ENCODE data around the gene GRHPR. TPM values are rescaled to one million over a fixed set of nuclear protein-coding genes. Genes with fewer than 3 reads are reported as not detected.

GRHPR gene
- total RNA-seq, 5 donors from 2014 or later (not counting 1 experiment from before 2014, with no cell fraction given): 33.3 to 63.8 (median 43.9) TPM

- peak in 1 of 4 experiments; percentile 11 for ATAC-seq (replicated peaks in 1 of 4)
- no peak overlapping the region for H3K27ac ChIP-seq (ENCODE audit: low read length)
- 94% methylated on average over 12 of the region's 17 CpGs for WGBS (ENCODE audit: insufficient coverage)
- Mint-ChIP-seq H3K27me3 (no peaks in the 10 kb centered on the region), H3K27ac (no peak overlapping the region), H3K9me3 (no peaks in the 10 kb centered on the region), H3K4me3 (no peak overlapping the region), H3K4me1 (peaks cover 0 to 11% (median 0%) of the 10 kb centered on the region in 3 donors), H3K36me3 (peaks cover 21% of the 10 kb centered on the region)
- H3K4me1 ChIP-seq (ENCODE audit: control insufficient read depth in 1 of 2, extremely low read depth in 1 of 2, insufficient read depth in 2 of 2, low read length in 2 of 2): peaks cover 0 to 9% of the 10 kb centered on the region in 2 experiments
- H3K4me3 ChIP-seq (ENCODE audit: control insufficient read depth in 1 of 2, extremely low read depth in 1 of 2, low read length in 1 of 2): no peak overlapping the region
- peaks cover 20 to 53% of the 10 kb centered on the region in 2 donors for H3K36me3 ChIP-seq (ENCODE audit: control insufficient read depth in 2 of 2, extremely low read depth in 1 of 2, insufficient read depth in 1 of 2, low read length in 1 of 2)
- ChIA-PET CTCF (no interaction called here), POLR2A (no interaction called here)
- H3K9me3 ChIP-seq: no peaks in the 10 kb centered on the region
- no peaks in the 10 kb centered on the region for H3K27me3 ChIP-seq (replicated peaks in 1 of 2; ENCODE audit: control insufficient read depth in 2 of 2, extremely low read depth in 1 of 2, insufficient read depth in 2 of 2, low read length in 1 of 2)
- DNase-seq: no peak
Measured at GRCh38 chr9:37429441-37430285, 7.2 kb downstream of the GRHPR start.

DNA sequence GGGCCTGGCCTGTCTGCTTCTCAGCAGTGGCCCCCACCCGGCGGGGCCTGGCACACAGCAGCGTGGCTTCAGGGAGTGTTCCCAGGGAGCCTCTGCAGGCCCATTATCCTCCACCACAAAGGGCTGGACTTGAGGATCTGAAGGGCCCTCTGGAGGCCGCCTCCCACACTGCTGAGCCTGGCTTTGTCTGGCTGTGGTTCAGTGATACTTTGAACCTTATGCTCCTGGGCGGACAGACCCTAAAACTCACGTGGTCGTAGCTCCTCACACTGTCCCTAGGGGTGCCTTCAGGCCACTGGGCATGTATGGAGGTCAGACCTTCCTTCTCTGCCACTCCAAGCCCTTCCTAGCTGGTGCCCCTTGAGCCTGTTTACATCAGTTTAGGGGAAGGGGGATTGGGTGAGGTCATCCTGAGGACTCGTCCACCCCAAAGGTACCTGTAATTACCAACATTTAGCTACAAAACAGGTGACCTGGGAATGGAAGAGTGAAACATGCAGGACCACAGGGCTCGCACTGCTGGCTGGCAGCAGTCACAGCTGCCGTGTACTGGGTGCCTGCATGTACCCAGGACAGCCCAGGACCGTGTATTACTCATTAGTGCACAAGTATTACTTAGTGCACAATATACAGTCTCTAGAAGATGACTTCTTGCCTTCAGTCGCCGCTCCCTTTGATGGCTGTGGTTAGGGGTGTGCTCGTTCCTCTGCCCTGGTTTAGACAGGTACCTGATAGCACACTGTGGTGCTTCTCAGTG, 8.5 kb downstream of the GRHPR start:
- peaks cover 17 to 59% of the 10 kb centered on the region in 2 donors for H3K36me3 ChIP-seq (ENCODE audit: control insufficient read depth in 2 of 2, extremely low read depth in 1 of 2, insufficient read depth in 1 of 2, low read length in 1 of 2)
- no peak overlapping the region for H3K4me3 ChIP-seq (ENCODE audit: control insufficient read depth in 1 of 2, extremely low read depth in 1 of 2, low read length in 1 of 2)
- ChIA-PET CTCF (no interaction called here), POLR2A (no interaction called here)
- H3K27ac ChIP-seq (ENCODE audit: low read length): no peak overlapping the region
- no peaks in the 10 kb centered on the region for H3K27me3 Mint-ChIP-seq
- H3K4me1 ChIP-seq (ENCODE audit: control insufficient read depth in 1 of 2, extremely low read depth in 1 of 2, insufficient read depth in 2 of 2, low read length in 2 of 2): no peaks in the 10 kb centered on the region
- peaks cover 19% of the 10 kb centered on the region for H3K36me3 Mint-ChIP-seq
- no peaks in the 10 kb centered on the region for H3K27me3 ChIP-seq (replicated peaks in 1 of 2; ENCODE audit: control insufficient read depth in 2 of 2, extremely low read depth in 1 of 2, insufficient read depth in 2 of 2, low read length in 1 of 2)
- no peak for DNase-seq
- H3K27ac Mint-ChIP-seq: no peak overlapping the region
- H3K9me3 Mint-ChIP-seq: no peaks in the 10 kb centered on the region
- peaks cover 0 to 6% (median 0%) of the 10 kb centered on the region in 3 donors for H3K4me1 Mint-ChIP-seq
- H3K9me3 ChIP-seq: no peaks in the 10 kb centered on the region
- no peak overlapping the region for H3K4me3 Mint-ChIP-seq
- WGBS (ENCODE audit: insufficient coverage): 92% methylated on average over 6 of the region's 14 CpGs
- ATAC-seq (replicated peaks in 1 of 4): no peak

- H3K36me3 Mint-ChIP-seq: peaks cover 16% of the 10 kb centered on the region
- H3K9me3 Mint-ChIP-seq: no peaks in the 10 kb centered on the region
- peaks cover 0 to 6% (median 0%) of the 10 kb centered on the region in 3 donors for H3K4me1 Mint-ChIP-seq
- peaks cover 12 to 61% of the 10 kb centered on the region in 2 donors for H3K36me3 ChIP-seq (ENCODE audit: control insufficient read depth in 2 of 2, extremely low read depth in 1 of 2, insufficient read depth in 1 of 2, low read length in 1 of 2)
- CTCF ChIA-PET: no interaction called here
- POLR2A ChIA-PET: no interaction called here
- H3K4me3 Mint-ChIP-seq: no peak overlapping the region
- 98% methylated on average over 3 of the region's 6 CpGs for WGBS (ENCODE audit: insufficient coverage)
- no peaks in the 10 kb centered on the region for H3K9me3 ChIP-seq
- H3K27ac ChIP-seq (ENCODE audit: low read length): no peak overlapping the region
- no peak overlapping the region for H3K4me3 ChIP-seq (ENCODE audit: control insufficient read depth in 1 of 2, extremely low read depth in 1 of 2, low read length in 1 of 2)
- no peaks in the 10 kb centered on the region for H3K27me3 Mint-ChIP-seq
- H3K27me3 ChIP-seq (replicated peaks in 1 of 2; ENCODE audit: control insufficient read depth in 2 of 2, extremely low read depth in 1 of 2, insufficient read depth in 2 of 2, low read length in 1 of 2): no peaks in the 10 kb centered on the region
- H3K27ac Mint-ChIP-seq: no peak overlapping the region
- no peak for ATAC-seq (replicated peaks in 1 of 4)
- DNase-seq: no peak
- H3K4me1 ChIP-seq (ENCODE audit: control insufficient read depth in 1 of 2, extremely low read depth in 1 of 2, insufficient read depth in 2 of 2, low read length in 2 of 2): no peaks in the 10 kb centered on the region
Measured at GRCh38 chr9:37432020-37432419, 9.5 kb downstream of the GRHPR start.

- no peak overlapping the region for H3K27ac ChIP-seq (ENCODE audit: low read length)
- Mint-ChIP-seq H3K9me3 (no peaks in the 10 kb centered on the region), H3K4me1 (peaks cover 0 to 6% (median under 1%) of the 10 kb centered on the region in 3 donors), H3K36me3 (peaks cover 18% of the 10 kb centered on the region), H3K4me3 (no peak overlapping the region), H3K27ac (no peak overlapping the region), H3K27me3 (no peaks in the 10 kb centered on the region)
- ATAC-seq (replicated peaks in 1 of 4) (no peak), DNase-seq (no peak)
- WGBS (ENCODE audit: insufficient coverage): 100% methylated on average over 3 of the region's 7 CpGs
- no peaks in the 10 kb centered on the region for H3K9me3 ChIP-seq
- CTCF ChIA-PET: no interaction called here
- no peaks in the 10 kb centered on the region for H3K27me3 ChIP-seq (replicated peaks in 1 of 2; ENCODE audit: control insufficient read depth in 2 of 2, extremely low read depth in 1 of 2, insufficient read depth in 2 of 2, low read length in 1 of 2)
- H3K36me3 ChIP-seq (ENCODE audit: control insufficient read depth in 2 of 2, extremely low read depth in 1 of 2, insufficient read depth in 1 of 2, low read length in 1 of 2): peaks cover 13 to 60% of the 10 kb centered on the region in 2 donors
- H3K4me3 ChIP-seq (ENCODE audit: control insufficient read depth in 1 of 2, extremely low read depth in 1 of 2, low read length in 1 of 2): no peak overlapping the region
- POLR2A ChIA-PET: no interaction called here
- no peaks in the 10 kb centered on the region for H3K4me1 ChIP-seq (ENCODE audit: control insufficient read depth in 1 of 2, extremely low read depth in 1 of 2, insufficient read depth in 2 of 2, low read length in 2 of 2)
Measured at GRCh38 chr9:37433867-37434371, 11.4 kb downstream of the GRHPR start.

DNA sequence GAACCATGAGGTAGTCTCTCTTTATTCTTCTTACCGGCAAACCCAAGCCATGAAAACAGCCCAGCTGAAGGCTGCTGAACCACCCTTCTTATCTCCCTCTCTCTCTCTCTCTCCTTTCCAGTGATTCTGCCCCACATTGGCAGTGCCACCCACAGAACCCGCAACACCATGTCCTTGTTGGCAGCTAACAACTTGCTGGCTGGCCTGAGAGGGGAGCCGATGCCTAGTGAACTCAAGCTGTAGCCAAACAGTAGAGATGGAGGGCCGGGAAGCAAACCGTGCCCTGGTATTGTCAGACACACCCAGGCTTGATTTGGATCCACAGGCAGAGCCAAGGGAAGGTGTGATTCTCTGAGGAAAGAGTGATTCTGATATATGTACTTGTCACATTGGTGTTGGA, 14.0 kb downstream of the GRHPR start:
- Histone ChIP-seq H3K4me1 (ENCODE audit: control insufficient read depth in 1 of 2, extremely low read depth in 1 of 2, insufficient read depth in 2 of 2, low read length in 2 of 2) (no peaks in the 10 kb centered on the region), H3K36me3 (ENCODE audit: control insufficient read depth in 2 of 2, extremely low read depth in 1 of 2, insufficient read depth in 1 of 2, low read length in 1 of 2) (peaks cover 14 to 66% of the 10 kb centered on the region in 2 donors), H3K4me3 (ENCODE audit: control insufficient read depth in 1 of 2, extremely low read depth in 1 of 2, low read length in 1 of 2) (no peak overlapping the region), H3K9me3 (no peaks in the 10 kb centered on the region), H3K27me3 (replicated peaks in 1 of 2; ENCODE audit: control insufficient read depth in 2 of 2, extremely low read depth in 1 of 2, insufficient read depth in 2 of 2, low read length in 1 of 2) (no peaks in the 10 kb centered on the region), H3K27ac (ENCODE audit: low read length) (no peak overlapping the region)
- Mint-ChIP-seq H3K4me3 (no peak overlapping the region), H3K36me3 (peaks cover 32% of the 10 kb centered on the region), H3K27me3 (no peaks in the 10 kb centered on the region), H3K9me3 (no peaks in the 10 kb centered on the region), H3K27ac (peak overlapping the region in 1 of 2 donors; percentile 34), H3K4me1 (peaks cover 0 to 7% (median 6%) of the 10 kb centered on the region in 3 donors)
- CTCF ChIA-PET: no interaction called here
- 100% methylated on average over 3 of the region's 5 CpGs for WGBS (ENCODE audit: insufficient coverage)
- no peak for ATAC-seq (replicated peaks in 1 of 4)
- no peak for DNase-seq
- POLR2A ChIA-PET: no interaction called here

DNA sequence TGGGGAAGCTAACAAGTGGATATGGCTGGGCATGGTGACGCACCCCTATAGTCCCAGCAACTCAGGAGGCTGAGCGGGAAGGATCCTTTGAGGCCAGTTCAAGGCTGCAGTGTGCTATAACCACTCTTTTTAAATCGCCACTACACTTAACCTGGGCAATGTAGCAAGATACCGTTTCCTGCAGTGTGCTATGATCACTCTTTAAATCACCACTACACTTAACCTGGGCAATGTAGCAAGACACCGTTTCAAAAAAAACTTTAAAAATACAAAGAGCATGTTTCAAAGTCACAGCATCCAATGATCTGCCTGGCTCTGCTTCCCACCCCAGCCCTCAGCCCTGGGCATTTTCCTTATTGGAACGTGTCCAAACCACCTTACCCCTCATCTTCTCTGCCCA, 14.5 kb downstream of the GRHPR start:
- Mint-ChIP-seq H3K27ac (no peak overlapping the region), H3K9me3 (no peaks in the 10 kb centered on the region)
- POLR2A ChIA-PET: no interaction called here

More for the DNA sequence above, 14.5 kb downstream of the GRHPR start:
- Mint-ChIP-seq H3K27me3 (no peaks in the 10 kb centered on the region), H3K4me1 (peaks cover 0 to 7% (median 6%) of the 10 kb centered on the region in 3 donors), H3K36me3 (peaks cover 36% of the 10 kb centered on the region), H3K4me3 (no peak overlapping the region)
- WGBS (ENCODE audit: insufficient coverage): 90% methylated on average over 5 of the region's 6 CpGs
- Histone ChIP-seq H3K4me1 (ENCODE audit: control insufficient read depth in 1 of 2, extremely low read depth in 1 of 2, insufficient read depth in 2 of 2, low read length in 2 of 2) (no peaks in the 10 kb centered on the region), H3K27me3 (replicated peaks in 1 of 2; ENCODE audit: control insufficient read depth in 2 of 2, extremely low read depth in 1 of 2, insufficient read depth in 2 of 2, low read length in 1 of 2) (no peaks in the 10 kb centered on the region), H3K27ac (ENCODE audit: low read length) (no peak overlapping the region), H3K36me3 (ENCODE audit: control insufficient read depth in 2 of 2, extremely low read depth in 1 of 2, insufficient read depth in 1 of 2, low read length in 1 of 2) (peaks cover 14 to 71% of the 10 kb centered on the region in 2 donors), H3K4me3 (ENCODE audit: control insufficient read depth in 1 of 2, extremely low read depth in 1 of 2, low read length in 1 of 2) (no peak overlapping the region), H3K9me3 (no peaks in the 10 kb centered on the region)
- CTCF ChIA-PET: no interaction called here
- DNase-seq: no peak
- ATAC-seq (replicated peaks in 1 of 4): no peak

Data from T-cell (primary cell).